NK-92 (cell line): ENCODE measurements around the gene FHL3.
"Not testable (repeated sequence)": the region's sequence is repeated elsewhere in the genome, so short reads cannot be mapped to it uniquely, and the experiment has no call there.

Source experiments
- DNase-seq: peaks from one replicate; lab custom pipeline; 2025; ENCODE audit not compliant: unreplicated experiment; lab: John Stamatoyannopoulos, UW

The FHL3 gene

DNA sequence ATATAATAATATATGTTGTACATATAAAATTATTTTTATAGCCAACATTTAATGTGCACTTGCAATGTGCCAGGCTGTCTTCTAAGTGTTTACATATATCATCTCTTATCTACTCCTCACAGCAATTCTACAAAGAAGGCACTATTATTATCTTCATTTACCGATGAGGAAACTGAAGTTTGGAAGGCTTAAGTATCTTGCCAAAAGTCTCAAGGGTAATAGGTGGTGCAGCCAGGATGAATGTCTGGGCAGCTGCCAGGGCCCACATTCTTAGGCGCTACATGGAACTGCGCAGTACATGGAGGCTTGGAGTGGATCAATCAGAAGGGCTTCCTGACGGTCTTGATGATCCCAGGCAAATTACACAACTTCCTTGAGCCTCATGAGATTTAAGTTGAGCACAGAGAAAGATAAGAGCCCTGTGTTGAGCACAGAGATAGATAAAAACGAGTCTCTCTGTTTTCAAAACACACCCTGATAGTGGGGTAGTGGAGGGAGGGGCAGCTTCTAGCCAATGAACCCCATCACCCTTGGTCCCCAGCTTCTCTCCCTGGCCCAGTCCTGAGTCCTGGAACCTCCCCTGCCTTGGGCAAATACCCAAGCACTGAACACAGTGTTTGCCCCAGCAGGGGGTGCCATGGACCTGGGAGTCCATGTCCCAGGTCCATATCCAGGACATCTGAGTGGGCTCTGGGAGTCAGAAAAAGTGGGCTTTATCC, 32.1 kb upstream of the FHL3 start:
- no peak for DNase-seq

- no peak for DNase-seq
Measured at GRCh38 chr1:38034871-38035270, 29.6 kb upstream of the FHL3 start.

DNA sequence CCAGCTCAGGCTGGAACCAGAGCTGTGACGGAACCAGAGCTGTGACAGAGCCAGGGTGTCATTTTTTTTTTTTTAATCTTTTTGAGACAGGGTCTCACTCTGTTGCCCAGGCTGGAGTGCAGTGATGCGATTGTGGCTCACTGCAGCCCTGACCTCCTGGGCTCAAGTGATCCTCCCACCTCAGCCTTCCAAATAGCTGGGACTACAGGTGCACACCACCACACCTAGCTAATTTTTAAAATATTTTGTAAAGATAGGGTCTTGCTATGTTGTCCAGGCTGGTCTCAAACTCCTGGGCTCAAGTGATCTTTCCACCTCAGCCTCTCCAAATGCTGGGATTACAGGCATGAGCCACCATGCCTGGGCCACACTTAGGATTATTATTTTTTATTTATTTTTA, 27.7 kb upstream of the FHL3 start:
- DNase-seq, result not testable (repeated sequence)

GRCh38 chr1:38031513-38031866, 26.2 kb upstream of the FHL3 start:
- no peak for DNase-seq

- DNase-seq, result no peak
Measured at GRCh38 chr1:38030596-38031512, 25.5 kb upstream of the FHL3 start.

DNA sequence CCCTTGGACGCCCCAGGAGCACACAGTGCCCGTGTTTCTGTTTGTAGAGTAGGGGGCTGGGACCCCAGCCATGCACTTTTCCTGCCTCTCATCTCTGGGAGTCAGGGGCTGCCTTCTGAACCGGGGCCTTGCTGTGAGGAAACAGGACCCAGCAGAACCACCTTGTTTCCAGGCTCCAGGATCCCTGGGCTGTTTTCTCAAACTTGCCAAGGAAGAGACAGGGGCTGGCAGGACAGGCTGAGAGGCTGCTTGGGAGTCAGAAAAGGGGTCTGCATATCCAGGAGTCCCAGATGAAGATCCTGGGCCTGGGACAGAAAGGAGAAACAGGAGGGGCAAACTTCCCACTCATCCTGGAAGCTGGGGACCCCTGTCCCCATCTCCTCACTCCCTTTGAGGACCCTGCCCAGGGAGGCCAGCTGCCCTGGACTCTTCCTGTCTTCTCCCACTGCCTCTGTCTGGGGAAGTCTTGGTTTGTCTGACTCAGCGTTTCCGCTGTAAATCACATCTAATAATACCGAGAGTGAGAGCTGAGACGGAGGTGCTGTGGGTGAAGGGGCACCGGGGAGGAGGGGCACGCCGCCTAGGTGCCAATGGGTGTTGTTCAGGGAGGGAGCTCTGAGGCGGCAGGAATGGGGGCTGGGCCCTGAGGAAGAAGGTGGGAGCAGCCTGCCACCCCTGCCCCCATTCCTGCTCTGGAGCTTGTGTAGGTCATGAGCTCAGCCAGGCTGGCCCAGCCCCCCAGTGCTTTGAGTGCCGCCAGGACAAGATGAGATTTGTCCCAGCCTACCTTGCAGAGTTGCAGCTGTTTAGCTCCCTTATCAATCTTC, 24.6 kb upstream of the FHL3 start:
- DNase-seq, result no peak

GRCh38 chr1:38029081-38029681, 23.9 kb upstream of the FHL3 start:
- no peak for DNase-seq

DNA sequence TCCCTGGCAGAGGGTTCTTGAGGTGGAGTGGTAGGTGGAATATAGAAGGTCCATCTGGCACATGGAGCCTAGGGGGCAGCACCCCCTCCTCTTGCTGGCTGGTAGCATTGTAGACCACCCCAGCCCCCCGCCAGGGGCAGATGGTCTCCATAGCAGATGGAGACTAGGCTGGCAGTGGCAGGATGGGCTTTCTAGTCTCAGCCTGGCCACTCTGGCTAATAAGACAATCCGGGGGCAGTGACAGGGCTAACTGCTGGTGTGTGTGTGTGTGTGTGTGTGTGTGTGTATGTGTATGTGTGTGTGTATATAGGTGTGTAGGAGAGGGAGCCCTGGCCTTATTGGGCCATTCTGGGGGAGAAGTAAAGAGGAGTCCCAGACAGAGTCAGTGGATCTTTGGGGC, 23.4 kb upstream of the FHL3 start:
- no peak for DNase-seq

GRCh38 chr1:38028105-38028591, 22.8 kb upstream of the FHL3 start:
- DNase-seq, result no peak

- DNase-seq, result no peak
Measured at GRCh38 chr1:38027201-38028104, 22.1 kb upstream of the FHL3 start.

GRCh38 chr1:38026592-38027200, 21.4 kb upstream of the FHL3 start:
- DNase-seq, result no peak

DNA sequence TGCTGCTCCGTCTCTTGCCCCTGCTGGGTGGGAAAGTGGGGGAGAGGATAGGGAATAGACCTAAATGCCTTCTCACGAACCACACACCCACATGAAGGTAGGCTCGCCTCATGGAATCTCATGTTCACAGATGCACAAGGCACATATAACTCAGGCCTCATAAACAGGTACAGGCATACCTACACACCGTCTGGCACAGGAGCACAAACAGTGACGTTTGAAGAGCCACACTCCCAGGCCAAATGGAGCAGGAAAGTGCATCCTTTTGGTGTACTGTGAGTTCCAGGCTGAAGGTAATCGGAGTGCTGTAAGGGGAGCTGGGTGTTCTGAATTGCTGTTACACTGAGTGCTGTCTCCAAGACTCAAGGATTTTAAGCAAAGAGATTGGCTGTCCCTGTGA, 20.4 kb upstream of the FHL3 start:
- no peak for DNase-seq

GRCh38 chr1:38025233-38025632, 19.9 kb upstream of the FHL3 start:
- no peak for DNase-seq

DNA sequence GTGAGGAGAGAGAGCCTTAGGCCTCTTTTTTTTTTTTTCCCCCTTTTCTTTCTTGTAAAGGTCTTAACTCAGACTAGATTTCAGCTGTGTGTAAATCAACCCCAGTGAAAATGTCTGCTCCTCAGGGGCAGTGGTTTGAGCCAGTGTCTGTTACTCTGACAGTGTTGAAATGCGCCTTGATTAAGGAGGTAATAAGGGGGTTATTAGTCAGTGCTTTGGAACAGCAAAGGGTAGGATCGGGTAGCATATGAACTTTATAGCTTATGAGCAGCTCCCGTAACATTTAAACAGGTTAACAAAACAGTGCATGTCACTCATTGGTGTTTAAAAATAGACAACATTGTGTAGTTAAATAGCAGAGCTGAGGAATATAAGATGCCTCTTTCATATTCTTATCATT, 17.5 kb upstream of the FHL3 start:
- DNase-seq, result no peak

- no peak for DNase-seq
Measured at GRCh38 chr1:38021969-38022368, 16.7 kb upstream of the FHL3 start.

DNA sequence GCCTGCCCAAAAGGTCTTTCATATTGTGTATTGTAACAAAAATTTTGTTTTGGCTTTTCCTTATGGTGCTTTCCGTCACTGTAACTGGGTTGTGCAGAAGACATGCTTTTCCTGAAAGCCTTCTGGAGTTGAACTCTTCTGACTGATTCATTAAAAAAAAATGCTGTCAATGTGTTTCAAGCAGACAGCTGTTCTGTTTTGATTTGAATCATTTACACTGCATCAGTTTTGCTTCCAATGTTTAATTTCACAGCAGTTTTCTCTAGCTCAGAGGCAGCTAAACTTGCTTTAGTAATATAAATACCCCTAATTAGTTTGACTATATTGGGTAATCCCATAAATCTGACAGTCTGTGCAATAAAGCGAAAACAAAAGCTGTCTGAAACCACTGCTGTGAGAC, 15.1 kb upstream of the FHL3 start:
- no peak for DNase-seq

DNA sequence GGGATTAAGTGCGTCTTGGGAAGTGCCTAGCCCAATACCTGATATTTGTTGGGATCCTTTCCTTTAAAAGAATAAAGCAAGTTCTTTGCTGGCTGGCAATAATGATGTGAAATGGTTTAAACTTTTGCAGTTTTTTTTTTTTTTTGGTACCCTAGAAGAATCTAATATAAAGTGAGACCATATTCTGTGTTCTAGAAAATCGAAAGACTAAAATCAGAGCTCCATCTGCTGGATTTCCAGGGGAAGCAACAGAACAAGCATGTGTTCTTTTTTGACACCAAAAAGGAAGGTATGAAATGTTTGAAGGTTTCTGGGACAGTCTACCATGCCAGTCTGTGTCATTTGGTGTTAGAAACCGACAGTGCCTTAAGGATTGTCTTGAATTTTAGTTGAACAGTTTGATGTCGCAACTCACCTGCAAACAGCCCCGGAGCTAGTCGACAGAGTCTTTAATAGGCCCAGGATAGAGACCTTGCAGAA, 13.6 kb upstream of the FHL3 start:
- no peak for DNase-seq

GRCh38 chr1:38015978-38016725, 10.8 kb upstream of the FHL3 start:
- DNase-seq, result no peak
